K562 (cell line): ENCODE results near the gene MRRF. TPM values are rescaled to one million over a fixed set of nuclear protein-coding genes. Genes with fewer than 3 reads are reported as not detected.

Source experiments
- ATAC-seq: fragments of 200-7000 bp; cut with Tn5 transposase; 3 replicates; pipeline ENCODE4 v1.9.1; 2020; ENCODE audit warnings: moderate library complexity
- BruUV-seq: library from RNA; stranded (reverse); fragments of 400-500 nt; replicated peaks from 2 replicates; lab custom pipeline; 2021; lab: Mats Ljungman, UMichigan
- CTCF ChIA-PET: fragments of 300-600 bp; formaldehyde crosslinking; extraction: SDS; loops from one replicate; lab custom pipeline; 2021; ENCODE audit warnings: low intra/inter-chr PET ratio; lab: Yijun Ruan, JAX
- POLR2A ChIA-PET: fragments of 300-600, 350-650 bp; sonication (Branson Sonifier 250); formaldehyde crosslinking; extraction: SDS; loops from one replicate; lab custom pipeline; 2021; ENCODE audit warnings: antibody characterized with exemption, inconsistent platforms; lab: Yijun Ruan, JAX
- DNase-seq, 4 experiments: peaks; one replicate each; pipeline versions ENCODE4 v3.0.0 to v3.0.0-alpha.2; 2011 to 2018; ENCODE audit warnings: low spot score in 3 of 4, mixed read lengths in 3 of 4; ENCODE audit errors: extremely low read depth in 1 of 4
- FAIRE-seq: peaks from 2 replicates; lab custom pipeline; 2011; peaks lifted over from hg19 to GRCh38; lab: Jason Lieb, UNC
- H2AFZ ChIP-seq: 2 replicates; pipeline ENCODE4 v1.6.0; 2011; ENCODE audit warnings: low read depth, low read length, control low read depth, inconsistent platforms
- H3K27ac ChIP-seq: fragments of 200-600 bp; 3 replicates; pipeline ENCODE4 v1.8.0; 2011; ENCODE audit warnings: low read depth, mild to moderate bottlenecking, control low read depth, inconsistent platforms, low read length, moderate library complexity, mixed read lengths; ENCODE audit errors: extremely low read depth
- H3K27me3 ChIP-seq, 2 experiments: fragments of 300-600 bp in 1 of 2; 2 replicates in 1 of 2; 3 replicates in 1 of 2; pipeline versions ENCODE4 v1.6.0 to v1.8.0; 2011; ENCODE audit warnings: inconsistent platforms in 2 of 2, low read length in 2 of 2, mild to moderate bottlenecking in 1 of 2, mixed read lengths in 1 of 2, moderate library complexity in 1 of 2; ENCODE audit not compliant: control insufficient read depth in 2 of 2, insufficient read depth in 2 of 2
- H3K36me3 ChIP-seq: fragments of 300-600 bp; 3 replicates; pipeline ENCODE4 v1.8.0; 2011; ENCODE audit warnings: mild to moderate bottlenecking, low read length, inconsistent platforms; ENCODE audit not compliant: control insufficient read depth, insufficient read depth
- H3K4me1 ChIP-seq, 2 experiments: fragments of 200-600 bp in 1 of 2; replicated peaks in 1 of 2; 2 replicates in 1 of 2; 3 replicates in 1 of 2; pipeline versions ENCODE4 v1.5.1 to v1.8.0; 2011; ENCODE audit warnings: inconsistent platforms in 2 of 2, low read length in 2 of 2, mild to moderate bottlenecking in 1 of 2, mixed read lengths in 1 of 2, moderate library complexity in 1 of 2; ENCODE audit not compliant: control insufficient read depth in 2 of 2, insufficient read depth in 2 of 2
- H3K4me2 ChIP-seq: 2 replicates; pipeline ENCODE4 v1.6.1; 2011; ENCODE audit warnings: low read length, control low read depth, inconsistent platforms, mixed read lengths; ENCODE audit not compliant: insufficient read depth
- H3K4me3 ChIP-seq: fragments of 200-600 bp; sonication (generic), shearing (Covaris generic); 2 replicates; pipeline ENCODE4 v1.5.1; 2016; ENCODE audit warnings: control low read depth, inconsistent platforms
- H3K79me2 ChIP-seq: fragments of 200-600 bp; 3 replicates; pipeline ENCODE4 v1.8.0; 2011; ENCODE audit warnings: low read length, inconsistent platforms; ENCODE audit not compliant: control insufficient read depth, insufficient read depth
- H3K9ac ChIP-seq, 2 experiments: 2 replicates each; pipeline versions ENCODE4 v1.6.0 to v1.6.1; 2011; ENCODE audit warnings: low read depth in 2 of 2, low read length in 2 of 2, control low read depth in 1 of 2, inconsistent platforms in 1 of 2, mild to moderate bottlenecking in 1 of 2, mixed read lengths in 1 of 2; ENCODE audit not compliant: insufficient read depth in 1 of 2
- H3K9me1 ChIP-seq: one replicate; pipeline ENCODE4 v1.6.0; 2011; ENCODE audit warnings: inconsistent platforms, mild to moderate bottlenecking, low read length, moderate library complexity; ENCODE audit not compliant: control insufficient read depth, insufficient read depth
- H3K9me3 ChIP-seq: replicated peaks from 2 replicates; pipeline ENCODE4 v1.5.1; 2011; ENCODE audit warnings: low read depth, low read length, inconsistent platforms; ENCODE audit not compliant: control insufficient read depth, insufficient read depth
- H4K20me1 ChIP-seq: replicated peaks from 2 replicates; pipeline ENCODE4 v1.6.1; 2011; ENCODE audit warnings: low read length, inconsistent platforms, mixed read lengths; ENCODE audit not compliant: control insufficient read depth, insufficient read depth
- CXXC5 ChIP-seq: fragments of 250-450 bp; sonication (Bioruptor Pico); IDR thresholded peaks from 2 replicates; pipeline ENCODE4 v1.8.0; 2022; ENCODE audit warnings: inconsistent platforms, mild to moderate bottlenecking, moderate library complexity
- FOXA1 ChIP-seq: fragments of 450-650 bp; IDR thresholded peaks from 2 replicates; pipeline ENCODE4 v1.6.1; 2016; ENCODE audit warnings: mild to moderate bottlenecking, borderline replicate concordance
- FOXO4 ChIP-seq: fragments of 450-650 bp; formaldehyde crosslinking; IDR thresholded peaks from 2 replicates; pipeline ENCODE4 v1.4.0; 2020; ENCODE audit warnings: mild to moderate bottlenecking, moderate library complexity
- GTF3C2 ChIP-seq: IDR thresholded peaks from 3 replicates; pipeline ENCODE4 v1.6.1; 2011; ENCODE audit warnings: borderline replicate concordance, mild to moderate bottlenecking, moderate library complexity; ENCODE audit not compliant: insufficient read length; ENCODE audit errors: extremely low read depth
- IRF9 ChIP-seq: fragments of 450-650 bp; IDR thresholded peaks from 2 replicates; pipeline ENCODE4 v1.6.1; 2016; ENCODE audit warnings: missing biosample characterization, missing genetic modification characterization
- NFXL1 ChIP-seq: fragments of 450-650 bp; formaldehyde crosslinking; IDR thresholded peaks from 2 replicates; pipeline ENCODE4 v1.4.0; 2021; ENCODE audit warnings: mild to moderate bottlenecking
- PCBP2 ChIP-seq: fragments of 200-400 bp; formaldehyde crosslinking; IDR thresholded peaks from 2 replicates; pipeline ENCODE4 v1.6.1; 2018; ENCODE audit warnings: low read length, low read depth, mild to moderate bottlenecking, moderate library complexity; ENCODE audit not compliant: poor library complexity, severe bottlenecking
- RBM15 ChIP-seq: fragments of 200-400 bp; formaldehyde crosslinking; IDR thresholded peaks from 2 replicates; pipeline ENCODE4 v1.6.1; 2018; ENCODE audit warnings: mild to moderate bottlenecking, low read length, moderate library complexity; ENCODE audit not compliant: insufficient read depth
- RBM22 ChIP-seq: fragments of 200-400 bp; formaldehyde crosslinking; IDR thresholded peaks from 2 replicates; pipeline ENCODE4 v1.6.1; 2018; ENCODE audit warnings: low read length, low read depth; ENCODE audit not compliant: poor library complexity, severe bottlenecking
- TAF1 ChIP-seq: IDR thresholded peaks from 2 replicates; pipeline ENCODE4 v1.6.1; 2011; ENCODE audit warnings: mild to moderate bottlenecking, low read length, moderate library complexity; ENCODE audit not compliant: insufficient read depth, control insufficient read depth, severe bottlenecking; ENCODE audit errors: extremely low read depth
- ZBTB17 ChIP-seq: fragments of 450-650 bp; formaldehyde crosslinking; IDR thresholded peaks from 2 replicates; pipeline ENCODE4 v1.4.0; 2020; ENCODE audit warnings: mild to moderate bottlenecking
- ZBTB26 ChIP-seq: fragments of 450-650 bp; formaldehyde crosslinking; IDR thresholded peaks from 2 replicates; pipeline ENCODE4 v1.4.0; 2022; ENCODE audit warnings: missing genetic modification characterization
- ZNF324 ChIP-seq: fragments of 250-450 bp; sonication (Bioruptor Pico); IDR thresholded peaks from 2 replicates; pipeline ENCODE4 v1.4.0; 2020; ENCODE audit warnings: mild to moderate bottlenecking
- WGBS: fragments of 100-300 bp; shearing (Covaris generic); methylation state at CpG from one replicate; pipeline ENCODE4 v1.1.6; 2016; ENCODE audit warnings: low coverage, mixed read lengths; ENCODE audit not compliant: insufficient coverage; ENCODE audit errors: missing lambda C conversion rate; 5-methylcytosine and 5-hydroxymethylcytosine counted together
- in situ Hi-C: fragments of 300-500 bp; cut with MboI; formaldehyde crosslinking; loops from 4 replicates; pipeline ENCODE4 v1.15.0; 2018; ENCODE audit warnings: inconsistent platforms, mixed read lengths
- intact Hi-C: fragments of 100-400 bp; cut with micrococcal nuclease; formaldehyde crosslinking; loops from 2 replicates; pipeline ENCODE4 v1.14.2; 2022
- polyA plus RNA-seq, 8 experiments: library from polyadenylated mRNA; depleted of rRNA in 4 of 8; stranded (reverse) in 5 of 8; unstranded in 3 of 8; fragments of >200 nt; fragmentation: Nextera tagmentation in 2 of 8; fragmentation: Illumina TruSeq in 1 of 8; extraction: Ambion mirVana in 2 of 8; extraction: Trizol in 1 of 8; gene quantifications; 2 replicates each; pipeline versions ENCODE4 v1.2.1 to v1.2.3, GENCODE V29; 2011 to 2014; ENCODE audit warnings: inconsistent platforms in 1 of 8, missing spikeins in 1 of 8
- total RNA-seq, 7 experiments: library from RNA; depleted of rRNA in 6 of 7; stranded (reverse); fragments of >200 nt in 6 of 7; fragmentation: Illumina TruSeq in 2 of 7; extraction: Trizol in 2 of 7; gene quantifications; 2 replicates each; pipeline versions ENCODE4 v1.2.1 to v1.2.3, GENCODE V29; 2011 to 2021; ENCODE audit warnings: low replicate concordance in 1 of 7
- TF ChIP-seq, protein P1 (sequence below), 2 experiments: fragments of 450-650 bp in 1 of 2; sonication (generic) in 1 of 2; formaldehyde crosslinking in 1 of 2; IDR thresholded peaks in 1 of 2; conservative IDR thresholded peaks in 1 of 2; 2 replicates each; pipeline versions ENCODE4 v1.6.1 to v1.8.1; 2016 to 2023; ENCODE audit warnings: mild to moderate bottlenecking in 2 of 2, moderate library complexity in 2 of 2, inconsistent platforms in 1 of 2, missing genetic modification reagents in 1 of 2

MRRF gene
- total and polyA plus RNA-seq, 9 of the 15 experiments (the other 6 are each of a cell fraction or from before 2014, with no cell fraction given), result 55.0 to 105 (median 81.2) TPM

DNA sequence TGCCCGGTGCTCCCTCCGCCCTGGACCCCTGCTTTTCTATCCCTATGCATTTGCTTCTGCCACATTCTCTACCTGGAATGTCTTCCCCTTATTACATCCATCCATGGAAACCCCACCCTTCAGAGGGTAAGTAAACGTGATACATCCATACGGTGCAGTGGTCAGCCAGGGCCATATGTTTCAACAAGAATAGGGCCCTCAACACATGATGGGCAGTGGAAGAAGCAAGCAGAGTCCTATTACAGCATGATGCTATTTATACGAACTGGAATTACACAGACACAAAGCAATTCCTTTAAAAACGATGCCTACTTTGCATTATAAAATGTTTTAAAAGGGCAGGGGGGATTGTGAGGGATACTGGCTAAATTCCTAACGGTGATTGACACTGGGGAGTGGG is 68.0 kb downstream of the MRRF start:
- WGBS, result 60% methylated on average over 7 of the region's 7 CpGs
- Histone ChIP-seq H3K9me1 (peaks cover 2% of the 10 kb centered on the region), H2AFZ (no peak overlapping the region), H3K36me3 (peaks cover 23% of the 10 kb centered on the region; the same call in 2 of the 3 replicates), H3K4me2 (peak overlapping the region; percentile 73; the same call in 1 of the 2 replicates), H3K9ac (no peak overlapping the region), H3K27ac (no peak overlapping the region; the same call in 2 of the 3 replicates), H3K27me3 (no peaks in the 10 kb centered on the region), H3K4me1 (peaks cover 21 to 26% of the 10 kb centered on the region in 2 experiments), H3K79me2 (no peaks in the 10 kb centered on the region), H4K20me1 (no peaks in the 10 kb centered on the region), H3K9me3 (no peaks in the 10 kb centered on the region), H3K4me3 (no peak overlapping the region)
- ATAC-seq, result no peak
- no peak for DNase-seq
- POLR2A ChIA-PET, result no interaction called here
- FAIRE-seq, result peak; percentile 6
- in situ Hi-C loops (loop anchor here (25.0 kb wide), 1 partner anchor 645 kb away; no protein-coding TSS in a partner anchor), intact Hi-C loops (no loop called here)
- BruUV-seq, result no TSS peak
- CTCF ChIA-PET, result no interaction called here
- TF ChIP-seq ZBTB17 (CRISPR knock-in tag) (no peak), ZBTB26 (CRISPR knock-in tag) (no peak), CXXC5 (CRISPR knock-in tag) (no peak), PCBP2 (no peak), NFXL1 (CRISPR knock-in tag) (no peak), IRF9 (no peak), TAF1 (no peak), FOXA1 (no peak), GTF3C2 (no peak), FOXO4 (CRISPR knock-in tag) (no peak), RBM15 (no peak), RBM22 (no peak), ZNF324 (CRISPR knock-in tag) (no peak)
- TF ChIP-seq, protein P1, sequence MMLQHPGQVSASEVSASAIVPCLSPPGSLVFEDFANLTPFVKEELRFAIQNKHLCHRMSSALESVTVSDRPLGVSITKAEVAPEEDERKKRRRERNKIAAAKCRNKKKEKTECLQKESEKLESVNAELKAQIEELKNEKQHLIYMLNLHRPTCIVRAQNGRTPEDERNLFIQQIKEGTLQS (IDR thresholded peaks at IDR 0.05), result no peak
- TF ChIP-seq, protein P1 (CRISPR knock-in tag; conservative IDR thresholded peaks at IDR 0.05), result no peak
